Superior temporal gyrus (tissue), 1 donor: ENCODE measurements around the gene MARCHF2.
"Not testable (repeated sequence)": the region's sequence is repeated elsewhere in the genome, so short reads cannot be mapped to it uniquely, and the experiment has no call there.

Experiments used
- DNase-seq: peaks from one replicate; pipeline ENCODE4 v3.0.0-alpha.2; 2016; ENCODE audit errors: extremely low spot score

Gene MARCHF2

GRCh38 chr19:8410718-8411117 is 2.4 kb upstream of the MARCHF2 start:
- DNase-seq = not testable (repeated sequence)

DNA sequence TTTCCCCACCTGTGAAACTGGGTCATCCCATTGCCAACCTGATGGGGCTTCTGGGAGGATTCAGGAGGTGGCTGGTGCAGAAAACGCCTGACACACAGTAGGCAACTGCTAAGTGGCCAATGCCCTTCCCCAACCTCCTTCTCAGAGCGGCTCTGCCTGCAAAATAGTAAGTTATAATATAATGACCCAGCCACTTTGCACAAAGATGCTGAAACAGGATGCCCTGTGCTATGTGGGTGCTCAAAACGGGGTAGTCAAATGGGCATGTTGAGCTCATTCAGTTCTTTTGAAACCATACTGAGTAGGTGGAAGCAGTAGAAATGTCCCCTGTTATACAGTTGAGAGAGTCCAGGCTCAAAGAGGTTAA is 507 bp downstream of the MARCHF2 start:
- no peak for DNase-seq

- DNase-seq = no peak
Observed at GRCh38 chr19:8416796-8417195, 3.7 kb downstream of the MARCHF2 start.

GRCh38 chr19:8421484-8422461 is 8.7 kb downstream of the MARCHF2 start:
- no peak for DNase-seq

GRCh38 chr19:8423817-8424223 is 10.7 kb downstream of the MARCHF2 start:
- no peak for DNase-seq

DNA sequence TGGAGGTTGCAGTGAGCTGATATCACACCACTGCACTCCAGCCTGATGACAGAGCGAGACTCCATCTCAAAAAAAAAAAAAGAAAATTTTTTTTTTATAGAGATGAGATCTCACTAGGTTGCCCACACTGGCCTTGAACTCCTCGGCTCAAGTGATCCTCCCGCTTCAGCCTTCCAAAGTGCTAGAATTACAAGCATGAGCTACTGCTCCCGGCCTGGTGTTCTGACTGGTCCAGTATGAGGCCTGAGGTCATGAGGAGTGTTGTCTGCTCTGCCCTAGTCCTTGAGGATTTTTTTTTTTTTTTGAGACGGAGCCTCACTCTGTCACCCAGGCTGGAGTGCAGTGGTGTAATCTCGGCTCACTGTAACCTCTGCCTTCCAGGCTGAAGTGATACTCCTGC is 12.2 kb downstream of the MARCHF2 start:
- not testable (repeated sequence) for DNase-seq

- no peak for DNase-seq
Observed at GRCh38 chr19:8426283-8426682, 13.2 kb downstream of the MARCHF2 start.

DNA sequence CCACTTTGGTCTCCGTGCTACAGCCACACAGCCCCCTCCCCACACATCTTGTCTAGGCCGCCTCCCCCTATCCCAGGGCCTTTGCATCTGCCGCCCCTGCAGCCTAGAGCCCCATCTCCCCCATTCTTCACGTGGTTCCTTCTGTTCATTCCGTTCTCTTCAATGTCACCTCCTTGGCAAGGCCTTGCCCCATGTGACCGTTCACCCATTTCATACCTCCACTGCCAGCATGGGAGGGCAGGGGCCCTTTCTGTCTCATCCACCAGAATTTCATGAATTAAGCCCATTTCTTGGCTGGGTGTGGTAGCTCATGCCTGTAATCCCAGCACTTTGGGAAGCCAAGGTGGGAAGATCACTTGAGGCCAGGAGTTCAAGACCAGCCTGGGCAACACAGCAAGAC is 15.9 kb downstream of the MARCHF2 start:
- DNase-seq = no peak

- no peak for DNase-seq
Observed at GRCh38 chr19:8429826-8430225, 16.7 kb downstream of the MARCHF2 start.

DNA sequence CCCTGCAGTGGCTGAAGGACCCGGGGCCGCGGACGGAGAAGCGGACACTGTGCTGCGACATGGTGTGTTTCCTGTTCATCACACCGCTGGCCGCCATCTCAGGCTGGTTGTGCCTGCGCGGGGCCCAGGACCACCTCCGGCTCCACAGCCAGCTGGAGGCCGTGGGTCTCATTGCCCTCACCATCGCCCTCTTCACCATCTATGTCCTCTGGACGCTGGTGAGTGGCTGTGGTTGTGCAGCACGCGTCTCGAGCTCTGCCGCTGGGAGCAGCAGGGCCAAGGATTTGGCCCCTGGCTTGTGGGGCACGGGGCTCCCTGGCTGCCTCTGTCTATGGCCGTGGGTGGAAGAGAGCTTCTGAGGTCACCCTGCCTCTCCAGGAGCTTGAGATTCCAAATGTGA is 17.5 kb downstream of the MARCHF2 start:
- no peak for DNase-seq

DNA sequence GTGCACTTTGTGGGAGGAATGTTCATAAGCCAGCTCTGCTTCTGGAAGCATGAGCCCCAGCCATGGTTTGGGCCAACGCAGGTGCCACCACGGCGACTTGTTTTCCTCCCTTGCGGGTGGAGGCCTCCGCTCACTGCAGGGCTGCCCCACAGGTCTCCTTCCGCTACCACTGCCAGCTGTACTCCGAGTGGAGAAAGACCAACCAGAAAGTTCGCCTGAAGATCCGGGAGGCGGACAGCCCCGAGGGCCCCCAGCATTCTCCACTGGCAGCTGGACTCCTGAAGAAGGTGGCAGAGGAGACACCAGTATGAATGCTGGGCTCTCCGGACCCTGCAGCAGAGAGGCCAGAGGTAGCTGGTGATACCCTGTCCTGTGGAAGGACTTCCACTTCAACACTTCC is 25.1 kb downstream of the MARCHF2 start:
- no peak for DNase-seq

- DNase-seq = no peak
Observed at GRCh38 chr19:8441725-8442544, 28.8 kb downstream of the MARCHF2 start.

DNA sequence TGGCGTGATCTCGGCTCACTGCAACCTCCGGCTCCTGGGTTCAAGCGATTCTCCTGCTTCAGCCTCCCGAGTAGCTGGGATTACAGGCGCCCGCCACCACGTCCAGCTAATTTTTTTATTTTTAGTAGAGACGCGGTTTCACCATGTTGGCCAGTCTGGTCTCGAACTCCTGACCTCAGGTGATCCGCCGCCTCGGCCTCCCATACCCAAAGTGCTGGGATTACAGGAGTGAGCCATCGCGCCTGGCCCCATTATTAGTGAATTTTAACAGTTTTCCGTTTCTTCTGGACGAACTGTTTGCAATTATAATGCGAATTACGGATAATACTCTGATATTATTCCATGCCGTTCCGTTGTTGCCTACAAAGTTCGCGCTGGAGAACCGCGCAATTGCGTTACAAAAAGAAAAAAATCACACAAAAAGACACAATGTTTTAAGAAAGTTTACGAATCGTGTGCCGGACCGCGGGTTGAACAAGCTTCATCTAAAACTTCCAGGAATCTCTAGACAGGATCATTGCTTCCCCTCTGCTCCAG is 31.1 kb downstream of the MARCHF2 start:
- peak; percentile 24 for DNase-seq

DNA sequence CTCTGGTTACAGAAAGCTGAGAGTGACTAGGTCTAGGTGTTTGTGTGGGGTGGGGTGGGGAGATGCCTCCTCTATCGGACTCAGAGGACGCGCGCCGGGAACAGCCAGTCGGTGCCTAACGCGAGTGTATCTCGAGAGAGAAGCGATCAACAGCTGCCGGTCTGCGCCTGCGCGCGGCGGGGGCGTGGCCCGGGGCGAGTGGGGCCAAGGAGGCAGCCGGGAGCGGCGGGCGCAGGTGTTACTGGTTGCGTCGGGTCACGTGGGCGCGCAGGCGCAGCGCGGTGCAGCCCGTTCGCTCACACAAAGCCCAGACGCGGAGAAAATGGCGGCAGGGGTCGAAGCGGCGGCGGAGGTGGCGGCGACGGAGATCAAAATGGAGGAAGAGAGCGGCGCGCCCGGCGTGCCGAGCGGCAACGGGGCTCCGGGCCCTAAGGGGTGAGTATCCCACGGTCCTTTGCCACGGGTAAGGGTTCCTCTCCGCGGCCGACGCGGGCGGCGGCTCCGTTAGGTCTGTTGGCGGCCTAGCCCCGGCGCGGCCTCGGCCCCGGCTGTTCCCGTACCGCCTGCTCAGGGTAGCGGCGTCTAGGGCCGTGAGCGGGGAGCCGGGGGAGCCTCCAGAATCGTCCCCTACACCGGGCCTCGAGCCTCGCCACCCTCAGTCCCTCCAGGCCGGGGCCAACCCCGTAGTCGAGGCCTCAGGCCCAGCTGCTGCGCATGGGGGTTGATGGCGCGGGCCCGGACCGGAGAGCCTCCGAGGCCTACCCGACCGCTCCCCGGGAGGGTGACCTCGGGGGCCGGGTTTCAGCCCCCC is 31.8 kb downstream of the MARCHF2 start, which contains the start of gene HNRNPM:
Gene HNRNPM (plus strand): TSS at position 299 of the 811 bp plus-strand sequence. CDS start 24 bp downstream, at position 323.
- peak; percentile 99 for DNase-seq

GRCh38 chr19:8445488-8446001 is 32.4 kb downstream of the MARCHF2 start:
- DNase-seq = no peak

DNA sequence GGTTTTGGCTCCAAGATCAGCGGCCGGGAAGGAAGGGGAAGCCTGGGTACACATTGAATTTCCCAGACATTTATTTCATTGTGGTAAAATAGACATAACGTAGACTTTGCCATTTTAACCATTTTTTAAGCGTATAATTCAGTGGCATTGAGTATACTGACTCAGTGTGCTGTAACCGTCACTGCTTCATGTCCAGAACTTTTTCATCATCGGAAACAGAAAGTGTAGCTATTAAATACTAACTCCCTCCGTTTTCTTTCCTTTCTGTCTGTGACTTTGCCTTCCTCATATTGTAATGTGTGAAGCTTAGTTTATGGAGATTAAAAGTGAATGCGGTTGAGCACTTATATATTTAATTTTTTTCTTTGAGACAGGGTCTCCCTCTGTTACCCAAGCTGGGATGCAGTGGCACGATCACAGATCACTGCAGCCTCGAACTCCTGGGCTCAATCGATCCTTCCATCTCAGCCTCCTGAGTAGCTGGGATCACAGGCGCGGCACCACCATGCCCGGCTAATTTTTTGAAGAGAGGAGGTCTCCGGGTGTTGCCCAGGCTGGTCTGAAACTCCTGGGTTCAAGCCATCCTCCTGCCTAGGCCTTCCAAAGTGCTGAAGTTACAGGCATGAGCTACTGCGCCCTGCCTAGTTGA is 33.1 kb downstream of the MARCHF2 start:
- DNase-seq = no peak

GRCh38 chr19:8449830-8450229 is 36.7 kb downstream of the MARCHF2 start:
- DNase-seq = no peak

- no peak for DNase-seq
Observed at GRCh38 chr19:8451377-8451776, 38.3 kb downstream of the MARCHF2 start.

GRCh38 chr19:8451885-8452284 is 38.8 kb downstream of the MARCHF2 start:
- DNase-seq = no peak

DNA sequence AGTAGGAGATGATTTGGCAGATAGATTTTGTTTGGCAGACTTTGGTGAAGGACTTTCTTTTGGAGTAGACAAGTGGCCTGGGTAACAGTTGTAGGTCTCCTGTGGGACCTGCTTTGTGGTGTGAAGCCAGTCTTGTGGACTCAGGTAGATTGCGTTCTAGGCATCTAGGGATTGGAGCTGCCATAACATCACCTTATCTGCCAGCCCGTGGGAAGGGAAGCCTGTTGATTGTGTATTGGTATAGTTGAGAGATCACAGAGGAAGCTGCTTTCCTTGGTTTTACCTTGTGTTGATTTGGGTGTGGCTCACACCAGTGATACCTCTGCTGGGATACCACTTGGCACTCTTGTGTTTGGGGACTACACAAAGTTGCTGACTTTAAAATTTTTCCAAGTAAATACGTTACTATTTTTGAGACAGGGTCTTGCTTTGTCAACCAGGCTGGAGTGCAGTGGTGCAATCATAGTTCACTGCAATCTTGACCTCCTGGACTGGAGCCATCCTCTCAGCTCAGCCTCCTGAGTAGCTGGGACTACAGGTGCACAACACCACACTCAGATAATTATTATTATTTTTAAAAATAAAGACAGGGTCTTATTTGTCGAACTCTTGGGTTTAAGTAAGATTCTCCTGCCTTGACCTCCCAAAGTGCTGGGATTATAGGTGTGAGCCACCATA is 39.5 kb downstream of the MARCHF2 start:
- DNase-seq = no peak
